ENCODE results near the gene SCGN.

DNA sequence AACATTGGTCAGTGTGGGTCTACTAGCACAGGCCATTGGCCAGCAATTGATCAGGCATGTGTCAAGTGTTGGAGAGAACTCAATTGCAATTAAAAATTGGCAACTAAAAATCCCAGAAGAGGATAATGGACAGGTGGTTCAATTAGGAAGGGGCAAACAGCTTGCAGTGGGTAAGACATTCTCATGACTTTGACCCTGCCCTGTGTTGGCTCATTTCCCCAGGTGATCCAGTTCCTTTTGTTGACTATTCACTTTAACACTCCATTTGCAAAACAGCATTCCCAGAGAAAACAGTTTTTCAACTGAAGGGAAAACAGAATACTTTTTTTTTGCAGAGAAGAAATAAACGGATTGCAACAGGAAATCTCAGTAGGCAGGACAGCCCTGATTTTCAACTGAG lies 28.9 kb upstream of the SCGN start:
- TF ChIP-seq, protein P1, sequence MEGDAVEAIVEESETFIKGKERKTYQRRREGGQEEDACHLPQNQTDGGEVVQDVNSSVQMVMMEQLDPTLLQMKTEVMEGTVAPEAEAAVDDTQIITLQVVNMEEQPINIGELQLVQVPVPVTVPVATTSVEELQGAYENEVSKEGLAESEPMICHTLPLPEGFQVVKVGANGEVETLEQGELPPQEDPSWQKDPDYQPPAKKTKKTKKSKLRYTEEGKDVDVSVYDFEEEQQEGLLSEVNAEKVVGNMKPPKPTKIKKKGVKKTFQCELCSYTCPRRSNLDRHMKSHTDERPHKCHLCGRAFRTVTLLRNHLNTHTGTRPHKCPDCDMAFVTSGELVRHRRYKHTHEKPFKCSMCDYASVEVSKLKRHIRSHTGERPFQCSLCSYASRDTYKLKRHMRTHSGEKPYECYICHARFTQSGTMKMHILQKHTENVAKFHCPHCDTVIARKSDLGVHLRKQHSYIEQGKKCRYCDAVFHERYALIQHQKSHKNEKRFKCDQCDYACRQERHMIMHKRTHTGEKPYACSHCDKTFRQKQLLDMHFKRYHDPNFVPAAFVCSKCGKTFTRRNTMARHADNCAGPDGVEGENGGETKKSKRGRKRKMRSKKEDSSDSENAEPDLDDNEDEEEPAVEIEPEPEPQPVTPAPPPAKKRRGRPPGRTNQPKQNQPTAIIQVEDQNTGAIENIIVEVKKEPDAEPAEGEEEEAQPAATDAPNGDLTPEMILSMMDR (IDR thresholded peaks at IDR 0.05): no peak
- no peak for TF ChIP-seq POLR2A (IDR thresholded peaks at IDR 0.05)
- TF ChIP-seq POLR2AphosphoS5 (IDR thresholded peaks at IDR 0.05): no peak

Data from transverse colon (tissue), 4 donors.